Suprapubic skin (tissue), 4 donors: Measurements from ENCODE around the gene PKN1. TPM values are rescaled to one million over a fixed set of nuclear protein-coding genes. Genes with fewer than 3 reads are reported as not detected.
A peak's percentile ranks its signal among the peaks of the same experiment; 100 is the strongest.

Experiments
- DNase-seq, 2 donors: peaks; one replicate each; pipeline ENCODE4 v3.0.0-alpha.2; 2019; ENCODE audit warnings: low spot score in 2 of 2
- H3K27ac ChIP-seq: fragments of 200-600 bp; sonication (generic); one replicate; pipeline ENCODE4 v1.5.1; 2019
- H3K27me3 ChIP-seq: fragments of 200-600 bp; sonication (generic); one replicate; pipeline ENCODE4 v1.5.1; 2019
- H3K36me3 ChIP-seq: fragments of 200-600 bp; sonication (generic); one replicate; pipeline ENCODE4 v1.5.1; 2019
- H3K4me1 ChIP-seq: fragments of 200-600 bp; sonication (generic); one replicate; pipeline ENCODE4 v1.5.1; 2019
- H3K4me3 ChIP-seq: fragments of 200-600 bp; sonication (generic); one replicate; pipeline ENCODE4 v1.5.1; 2019; ENCODE audit warnings: mild to moderate bottlenecking
- H3K9me3 ChIP-seq: fragments of 200-600 bp; sonication (generic); one replicate; pipeline ENCODE4 v1.5.1; 2019
- CTCF ChIP-seq, 2 donors: fragments of 200-600 bp in 1 of 2; fragments of 450-650 bp in 1 of 2; sonication (generic) in 1 of 2; IDR thresholded peaks; one replicate each; pipeline ENCODE4 v1.5.1; 2016 to 2019; ENCODE audit warnings: antibody characterized with exemption in 2 of 2, mild to moderate bottlenecking in 1 of 2, moderate library complexity in 1 of 2
- EP300 ChIP-seq: sonication (generic); formaldehyde crosslinking; IDR thresholded peaks from one replicate; pipeline ENCODE4 v1.6.1; 2017; ENCODE audit warnings: antibody characterized with exemption
- POLR2A ChIP-seq, 2 donors: fragments of 450-650 bp; IDR thresholded peaks; one replicate each; pipeline ENCODE4 v1.6.1; 2017; ENCODE audit warnings: antibody characterized with exemption in 2 of 2, mild to moderate bottlenecking in 2 of 2, moderate library complexity in 2 of 2
- POLR2AphosphoS5 ChIP-seq, 3 donors: sonication (generic); formaldehyde crosslinking; IDR thresholded peaks; one replicate each; pipeline ENCODE4 v1.6.1; 2017; ENCODE audit warnings: antibody characterized with exemption in 3 of 3
- WGBS: methylation state at CpG from one replicate; pipeline ENCODE4 v1.1.5; 2018; 5-methylcytosine and 5-hydroxymethylcytosine counted together
- total RNA-seq, 4 donors: library from RNA; depleted of rRNA; stranded (reverse); fragments of >200 nt; gene quantifications; one replicate each; pipeline ENCODE4 v1.1.0, GENCODE V29; 2016

The PKN1 gene
- total RNA-seq, 4 donors from 2014 or later = 8.6 to 21.2 (median 14.9) TPM

- no peak for DNase-seq
- no peaks in the 10 kb centered on the region for H3K9me3 ChIP-seq
- H3K36me3 ChIP-seq = no peaks in the 10 kb centered on the region
- 70% methylated on average over 17 of the region's 17 CpGs for WGBS
- peaks cover 44% of the 10 kb centered on the region for H3K4me1 ChIP-seq
- H3K4me3 ChIP-seq = peak overlapping the region; percentile 80
- TF ChIP-seq CTCF (IDR thresholded peaks at IDR 0.05) = no peak
- peaks cover 17% of the 10 kb centered on the region for H3K27me3 ChIP-seq
- peak overlapping the region; percentile 73 for H3K27ac ChIP-seq
These were observed 2.4 kb downstream of the PKN1 start for GRCh38 chr19:14435320-14436050.

- H3K4me1 ChIP-seq = peaks cover 46% of the 10 kb centered on the region
- TF ChIP-seq EP300 = no peak
- no peak for TF ChIP-seq POLR2A (IDR thresholded peaks at IDR 0.05)
- TF ChIP-seq POLR2AphosphoS5 (IDR thresholded peaks at IDR 0.05) = no peak
- no peak for TF ChIP-seq CTCF (IDR thresholded peaks at IDR 0.05)
- peaks cover 6% of the 10 kb centered on the region for H3K36me3 ChIP-seq
- H3K27ac ChIP-seq = no peak overlapping the region
- peaks cover 4% of the 10 kb centered on the region for H3K27me3 ChIP-seq
- no peaks in the 10 kb centered on the region for H3K9me3 ChIP-seq
- no peak for DNase-seq
- 86% methylated on average over 7 of the region's 7 CpGs for WGBS
- no peak overlapping the region for H3K4me3 ChIP-seq
These were observed 4.6 kb downstream of the PKN1 start for GRCh38 chr19:14437578-14438140.

GRCh38 chr19:14439014-14439413 is 5.9 kb downstream of the PKN1 start:
- no peak for TF ChIP-seq POLR2AphosphoS5 (IDR thresholded peaks at IDR 0.05)
- TF ChIP-seq CTCF (IDR thresholded peaks at IDR 0.05) = no peak
- no peak for TF ChIP-seq EP300
- no peak for TF ChIP-seq POLR2A (IDR thresholded peaks at IDR 0.05)
- Histone ChIP-seq H3K4me1 (peaks cover 34% of the 10 kb centered on the region), H3K27me3 (no peaks in the 10 kb centered on the region), H3K4me3 (no peak overlapping the region), H3K27ac (no peak overlapping the region), H3K36me3 (peaks cover 20% of the 10 kb centered on the region), H3K9me3 (no peaks in the 10 kb centered on the region)
- no peak for DNase-seq
- WGBS = 81% methylated on average over 9 of the region's 9 CpGs

DNA sequence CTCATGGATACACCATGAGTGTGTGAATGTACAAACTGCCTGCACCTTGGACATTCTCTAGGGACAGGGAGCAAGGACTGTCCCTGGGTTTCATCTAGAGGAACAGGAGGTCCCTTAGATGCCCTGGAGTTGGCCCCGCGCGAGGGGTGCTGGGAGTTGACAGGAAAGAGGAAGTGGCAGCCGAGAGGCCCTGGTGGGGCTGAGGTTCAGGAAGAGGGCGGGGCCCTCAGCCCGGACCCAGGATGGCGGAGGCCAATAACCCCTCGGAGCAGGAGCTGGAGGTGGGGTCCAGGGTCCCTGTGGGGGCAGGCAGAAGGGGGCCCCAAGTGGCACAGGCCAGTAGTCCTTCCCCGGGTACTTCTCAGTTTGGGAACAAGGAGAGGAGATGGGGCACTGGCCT is 6.9 kb downstream of the PKN1 start:
- Histone ChIP-seq H3K27me3 (no peaks in the 10 kb centered on the region), H3K9me3 (no peaks in the 10 kb centered on the region), H3K27ac (no peak overlapping the region), H3K36me3 (peaks cover 30% of the 10 kb centered on the region), H3K4me1 (peaks cover 24% of the 10 kb centered on the region), H3K4me3 (peak overlapping the region; percentile 32)
- peak in 1 of 2 donors; percentile 91 for DNase-seq
- no peak for TF ChIP-seq CTCF (IDR thresholded peaks at IDR 0.05)
- TF ChIP-seq POLR2AphosphoS5 (IDR thresholded peaks at IDR 0.05) = no peak
- TF ChIP-seq POLR2A (IDR thresholded peaks at IDR 0.05) = no peak
- TF ChIP-seq EP300 = no peak
- 34% methylated on average over 5 of the region's 9 CpGs for WGBS

- TF ChIP-seq POLR2A (IDR thresholded peaks at IDR 0.05) (no peak), CTCF (IDR thresholded peaks at IDR 0.05) (no peak), POLR2AphosphoS5 (IDR thresholded peaks at IDR 0.05) (no peak), EP300 (no peak)
- H3K27ac ChIP-seq = no peak overlapping the region
- no peak overlapping the region for H3K4me3 ChIP-seq
- WGBS = 20% methylated on average over 1 of the region's 34 CpGs
- H3K4me1 ChIP-seq = peaks cover 19% of the 10 kb centered on the region
- H3K36me3 ChIP-seq = peaks cover 42% of the 10 kb centered on the region
- DNase-seq = no peak
- H3K9me3 ChIP-seq = no peaks in the 10 kb centered on the region
- no peaks in the 10 kb centered on the region for H3K27me3 ChIP-seq
These were observed 8.2 kb downstream of the PKN1 start for GRCh38 chr19:14441041-14441938.
